NT2/D1 (cell line): ENCODE data around the gene BPIFB2.

Source experiments
- DNase-seq: peaks from one replicate; pipeline ENCODE4 v3.0.0-alpha.2; 2011; ENCODE audit warnings: low read depth, low spot score
- H3K27me3 ChIP-seq: 2 replicates; pipeline ENCODE4 v1.6.0; 2011; ENCODE audit warnings: mild to moderate bottlenecking; ENCODE audit not compliant: insufficient read length, insufficient read depth
- H3K36me3 ChIP-seq: 2 replicates; pipeline ENCODE4 v1.6.1; 2011; ENCODE audit warnings: mild to moderate bottlenecking, low read length, mixed read lengths; ENCODE audit not compliant: insufficient read depth, insufficient read length
- H3K4me1 ChIP-seq: 2 replicates; pipeline ENCODE4 v1.5.1; 2011; ENCODE audit not compliant: insufficient read depth, insufficient read length
- H3K4me3 ChIP-seq: 2 replicates; pipeline ENCODE4 v1.5.1; 2011; ENCODE audit warnings: low read depth; ENCODE audit not compliant: insufficient read length
- H3K9ac ChIP-seq: 2 replicates; pipeline ENCODE4 v1.6.0; 2011; ENCODE audit warnings: low read depth; ENCODE audit not compliant: insufficient read length
- H3K9me3 ChIP-seq: 2 replicates; pipeline ENCODE4 v1.5.1; 2011; ENCODE audit warnings: mild to moderate bottlenecking, low read length; ENCODE audit not compliant: insufficient read depth
- SUZ12 ChIP-seq: IDR thresholded peaks from 2 replicates; pipeline ENCODE4 v1.6.1; 2011; ENCODE audit not compliant: insufficient read length, insufficient read depth; ENCODE audit errors: extremely low read depth
- YY1 ChIP-seq: IDR thresholded peaks from 2 replicates; pipeline ENCODE4 v1.6.1; 2011; ENCODE audit not compliant: insufficient read length, insufficient read depth
- ZNF274 ChIP-seq: IDR thresholded peaks from 2 replicates; pipeline ENCODE4 v1.6.1; 2011; ENCODE audit warnings: mild to moderate bottlenecking, low read depth, low read length

The BPIFB2 gene

GRCh38 chr20:33020278-33021161, 13.0 kb downstream of the BPIFB2 start:
- no peaks in the 10 kb centered on the region for H3K4me1 ChIP-seq
- peaks cover 3% of the 10 kb centered on the region for H3K27me3 ChIP-seq
- no peaks in the 10 kb centered on the region for H3K36me3 ChIP-seq
- no peaks in the 10 kb centered on the region for H3K9me3 ChIP-seq
- no peak for DNase-seq
- no peak overlapping the region for H3K4me3 ChIP-seq
- H3K9ac ChIP-seq, result no peak overlapping the region
- TF ChIP-seq ZNF274 (no peak), SUZ12 (no peak), YY1 (no peak)

- no peak overlapping the region for H3K9ac ChIP-seq
- no peaks in the 10 kb centered on the region for H3K4me1 ChIP-seq
- H3K36me3 ChIP-seq, result no peaks in the 10 kb centered on the region
- H3K4me3 ChIP-seq, result no peak overlapping the region
- DNase-seq, result no peak
- no peaks in the 10 kb centered on the region for H3K9me3 ChIP-seq
- TF ChIP-seq ZNF274, result no peak
- no peak for TF ChIP-seq YY1
- TF ChIP-seq SUZ12, result no peak
- peaks cover 3% of the 10 kb centered on the region for H3K27me3 ChIP-seq
Measured at GRCh38 chr20:33021879-33022278, 14.4 kb downstream of the BPIFB2 start.

- Histone ChIP-seq H3K9ac (no peak overlapping the region), H3K27me3 (peaks cover 3% of the 10 kb centered on the region), H3K4me1 (no peaks in the 10 kb centered on the region), H3K4me3 (no peak overlapping the region), H3K9me3 (no peaks in the 10 kb centered on the region), H3K36me3 (no peaks in the 10 kb centered on the region)
- no peak for DNase-seq
- TF ChIP-seq SUZ12 (no peak), YY1 (no peak), ZNF274 (no peak)
Measured at GRCh38 chr20:33022289-33022688, 14.8 kb downstream of the BPIFB2 start.

- TF ChIP-seq SUZ12 (no peak), YY1 (no peak)
- Histone ChIP-seq H3K36me3 (no peaks in the 10 kb centered on the region), H3K4me1 (no peaks in the 10 kb centered on the region), H3K9ac (no peak overlapping the region), H3K27me3 (peaks cover 1% of the 10 kb centered on the region), H3K9me3 (no peaks in the 10 kb centered on the region), H3K4me3 (no peak overlapping the region)
- DNase-seq, result no peak
Measured at GRCh38 chr20:33022694-33023438, 15.4 kb downstream of the BPIFB2 start.

- H3K27me3 ChIP-seq, result no peaks in the 10 kb centered on the region
- no peaks in the 10 kb centered on the region for H3K36me3 ChIP-seq
- no peaks in the 10 kb centered on the region for H3K9me3 ChIP-seq
- H3K4me1 ChIP-seq, result no peaks in the 10 kb centered on the region
- TF ChIP-seq SUZ12 (no peak), ZNF274 (no peak), YY1 (no peak)
- DNase-seq, result no peak
- H3K9ac ChIP-seq, result no peak overlapping the region
- H3K4me3 ChIP-seq, result no peak overlapping the region
Measured at GRCh38 chr20:33023439-33024242, 16.1 kb downstream of the BPIFB2 start.

- no peaks in the 10 kb centered on the region for H3K9me3 ChIP-seq
- no peaks in the 10 kb centered on the region for H3K4me1 ChIP-seq
- no peak overlapping the region for H3K4me3 ChIP-seq
- H3K27me3 ChIP-seq, result no peaks in the 10 kb centered on the region
- no peak for DNase-seq
- TF ChIP-seq SUZ12 (no peak), ZNF274 (no peak), YY1 (no peak)
- H3K9ac ChIP-seq, result no peak overlapping the region
- no peaks in the 10 kb centered on the region for H3K36me3 ChIP-seq
Measured at GRCh38 chr20:33024243-33024560, 16.7 kb downstream of the BPIFB2 start.
